GM12878 (cell line): Measurements from ENCODE around the gene PRKAR2B. TPM values are rescaled to one million over a fixed set of nuclear protein-coding genes. Genes with fewer than 3 reads are reported as not detected.
A peak's percentile ranks its signal among the peaks of the same experiment; 100 is the strongest.

Experiments
- ATAC-seq: fragments of 200-7000 bp; cut with Tn5 transposase; 3 replicates; pipeline ENCODE4 v1.9.1; 2020; ENCODE audit warnings: mild to moderate bottlenecking, moderate library complexity
- BruUV-seq: library from RNA; stranded (reverse); fragments of 400-500 nt; replicated peaks from 2 replicates; lab custom pipeline; 2021; lab: Mats Ljungman, UMichigan
- CTCF ChIA-PET: fragments of 300-600 bp; sonication (Branson Sonifier 250); formaldehyde crosslinking; extraction: SDS; loops from one replicate; lab custom pipeline; 2021; ENCODE audit warnings: inconsistent platforms; lab: Yijun Ruan, JAX
- POLR2A ChIA-PET: fragments of 350-600 bp; formaldehyde crosslinking; extraction: SDS; loops from one replicate; lab custom pipeline; 2021; ENCODE audit warnings: inconsistent platforms; lab: Charles Lee
- RAD21 ChIA-PET: fragments of 300-600 bp; sonication (Branson Sonifier 250); formaldehyde crosslinking; loops from one replicate; lab custom pipeline; 2023; ENCODE audit warnings: antibody characterized with exemption; ENCODE audit not compliant: unreplicated experiment; lab: Charles Lee
- SMC1A ChIA-PET: fragments of 300-600 bp; sonication (Branson Sonifier 250); formaldehyde crosslinking; loops from one replicate; lab custom pipeline; 2023; ENCODE audit not compliant: unreplicated experiment, uncharacterized antibody; lab: Charles Lee
- DNase-seq: peaks from one replicate; pipeline ENCODE4 v3.0.0-alpha.2; 2011; ENCODE audit warnings: low read depth, low spot score
- FAIRE-seq: peaks from 3 replicates; lab custom pipeline; 2011; peaks lifted over from hg19 to GRCh38; lab: Jason Lieb, UNC
- H2AFZ ChIP-seq: 2 replicates; pipeline ENCODE4 v1.6.0; 2011; ENCODE audit warnings: low read depth, low read length, control low read depth; ENCODE audit not compliant: control insufficient read depth
- H3K27ac ChIP-seq: 2 replicates; pipeline ENCODE4 v1.5.1; 2011; ENCODE audit warnings: control low read depth; ENCODE audit not compliant: control insufficient read depth, insufficient read depth
- H3K27me3 ChIP-seq, 2 experiments: replicated peaks in 1 of 2; 2 replicates each; pipeline versions ENCODE4 v1.6.0 to v1.6.1; 2011; ENCODE audit warnings: low read length in 1 of 2; ENCODE audit not compliant: control insufficient read depth in 2 of 2, insufficient read depth in 2 of 2
- H3K36me3 ChIP-seq, 2 experiments: 2 replicates each; pipeline ENCODE4 v1.5.1; 2011; ENCODE audit warnings: low read length in 1 of 2; ENCODE audit not compliant: control insufficient read depth in 2 of 2, insufficient read depth in 2 of 2
- H3K4me1 ChIP-seq: 2 replicates; pipeline ENCODE4 v1.6.1; 2011; ENCODE audit warnings: mild to moderate bottlenecking, low read length, moderate library complexity, mixed read lengths; ENCODE audit not compliant: control insufficient read depth, insufficient read depth
- H3K4me2 ChIP-seq: 2 replicates; pipeline ENCODE4 v1.6.0; 2011; ENCODE audit warnings: control low read depth; ENCODE audit not compliant: control insufficient read depth, insufficient read depth
- H3K4me3 ChIP-seq: fragments of 200-600 bp; sonication (generic); 2 replicates; pipeline ENCODE4 v1.5.1; 2016
- H3K79me2 ChIP-seq: 2 replicates; pipeline ENCODE4 v1.6.0; 2011; ENCODE audit warnings: low read length; ENCODE audit not compliant: control insufficient read depth, insufficient read depth
- H3K9ac ChIP-seq: 2 replicates; pipeline ENCODE4 v1.8.0; 2011; ENCODE audit warnings: low read length, control low read depth, mixed read lengths; ENCODE audit not compliant: control insufficient read depth, insufficient read depth
- H3K9me3 ChIP-seq: replicated peaks from 3 replicates; pipeline ENCODE4 v1.5.1; 2011; ENCODE audit warnings: mild to moderate bottlenecking, low read length; ENCODE audit not compliant: control insufficient read depth, insufficient read depth
- H4K20me1 ChIP-seq: 2 replicates; pipeline ENCODE4 v1.6.0; 2011; ENCODE audit not compliant: control insufficient read depth, insufficient read depth
- EED ChIP-seq: sonication (generic); IDR thresholded peaks from 2 replicates; pipeline ENCODE4 v1.6.1; 2016; ENCODE audit warnings: antibody characterized with exemption, low read depth
- FOXK2 ChIP-seq: fragments of 450-650 bp; IDR thresholded peaks from 2 replicates; pipeline ENCODE4 v1.6.1; 2017; ENCODE audit warnings: mild to moderate bottlenecking, moderate library complexity
- IRF5 ChIP-seq: fragments of 450-650 bp; IDR thresholded peaks from 2 replicates; pipeline ENCODE4 v1.6.1; 2017; ENCODE audit warnings: borderline replicate concordance
- SIN3A ChIP-seq: IDR thresholded peaks from 2 replicates; pipeline ENCODE4 v1.6.1; 2012; ENCODE audit warnings: low read depth, low read length, improper control_type of control experiment
- SPI1 ChIP-seq: IDR thresholded peaks from 2 replicates; pipeline ENCODE4 v1.6.1; 2011; ENCODE audit warnings: low read depth, mild to moderate bottlenecking, low read length, moderate library complexity, borderline replicate concordance; ENCODE audit not compliant: insufficient read depth
- USF1 ChIP-seq: IDR thresholded peaks from 2 replicates; pipeline ENCODE4 v1.6.1; 2011; ENCODE audit warnings: borderline replicate concordance, low read depth, mild to moderate bottlenecking, moderate library complexity, mixed read lengths, low read length; ENCODE audit not compliant: insufficient read depth; ENCODE audit errors: extremely low read length
- ZBTB33 ChIP-seq: fragments of 450-650 bp; IDR thresholded peaks from 2 replicates; pipeline ENCODE4 v1.6.1; 2017; ENCODE audit warnings: mild to moderate bottlenecking
- ZNF207 ChIP-seq: fragments of 450-650 bp; IDR thresholded peaks from 2 replicates; pipeline ENCODE4 v1.6.1; 2014; ENCODE audit warnings: antibody characterized with exemption, mild to moderate bottlenecking, borderline replicate concordance
- WGBS: methylation state at CpG from one replicate; pipeline ENCODE4 v1.1.6; 2016; ENCODE audit warnings: low lambda C conversion rate; ENCODE audit not compliant: insufficient replicate concordance, insufficient coverage; ENCODE audit errors: missing lambda C conversion rate; 5-methylcytosine and 5-hydroxymethylcytosine counted together
- in situ Hi-C: fragments of 300-500 bp; cut with MboI; formaldehyde crosslinking; loops from 9 replicates; pipeline ENCODE4 v1.14.3; 2018; ENCODE audit warnings: mixed read lengths
- intact Hi-C: fragments of 100-400 bp; cut with micrococcal nuclease; formaldehyde crosslinking; loops from one replicate; pipeline ENCODE4 v1.14.2; 2022; ENCODE audit not compliant: unreplicated experiment
- polyA plus RNA-seq, 11 experiments: library from polyadenylated mRNA; depleted of rRNA in 4 of 11; unstranded in 6 of 11; stranded (reverse) in 5 of 11; fragments of >200 nt; fragmentation: Nextera tagmentation in 4 of 11; fragmentation: Illumina TruSeq in 1 of 11; extraction: Ambion mirVana in 4 of 11; extraction: Trizol in 1 of 11; gene quantifications; 1 replicate in 1 of 11; 2 replicates in 10 of 11; pipeline versions ENCODE4 v1.2.1 to v1.2.3, GENCODE V29; 2011 to 2016; ENCODE audit warnings: inconsistent platforms in 2 of 11, missing spikeins in 2 of 11, low read depth in 1 of 11
- total RNA-seq, 4 experiments: library from RNA; depleted of rRNA in 3 of 4; stranded (reverse); fragments of >200 nt in 3 of 4; fragmentation: Illumina TruSeq in 1 of 4; extraction: Trizol in 1 of 4; gene quantifications; 2 replicates each; pipeline versions ENCODE4 v1.2.1 to v1.2.3, GENCODE V29; 2013 to 2021

The PRKAR2B gene
- total and polyA plus RNA-seq, 10 of the 15 experiments (the other 5 are each of a cell fraction or from before 2014, with no cell fraction given) = 0.01 to 0.18 (median 0.04) TPM; not detected in 4

GRCh38 chr7:107103369-107103768 lies 58.9 kb downstream of the PRKAR2B start:
- TF ChIP-seq SPI1 = peak; percentile 21; the same call in 1 of the 2 replicates
- no peak for TF ChIP-seq IRF5
- BruUV-seq = no TSS peak
- ChIA-PET POLR2A (no interaction called here), RAD21 (no interaction called here), SMC1A (interaction anchor here (1.2 kb wide), 1 partner anchor 19 kb away, joined by 3 read pairs; no protein-coding TSS in a partner anchor), CTCF (interaction anchor here (3.0 kb wide), 1 partner anchor 47 kb away, joined by 9 read pairs; no protein-coding TSS in a partner anchor)
- peak; percentile 39 for ATAC-seq
- H4K20me1 ChIP-seq = no peaks in the 10 kb centered on the region
- no peak overlapping the region; the same call in 1 of the 2 replicates for H2AFZ ChIP-seq
- no peaks in the 10 kb centered on the region for H3K79me2 ChIP-seq
- H3K9me3 ChIP-seq = no peaks in the 10 kb centered on the region
- WGBS = 15% methylated on average over 4 of the region's 4 CpGs
- no peak for FAIRE-seq
- H3K27ac ChIP-seq = no peak overlapping the region
- no peak overlapping the region for H3K9ac ChIP-seq
- H3K4me3 ChIP-seq = no peak overlapping the region
- in situ Hi-C loops = no loop called here
- H3K4me1 ChIP-seq = no peaks in the 10 kb centered on the region
- intact Hi-C loops = no loop called here
- no peaks in the 10 kb centered on the region for H3K36me3 ChIP-seq
- H3K4me2 ChIP-seq = no peak overlapping the region
- H3K27me3 ChIP-seq = no peaks in the 10 kb centered on the region
- no peak for DNase-seq

- no peak overlapping the region for H3K4me3 ChIP-seq
- H2AFZ ChIP-seq = no peak overlapping the region
- POLR2A ChIA-PET = no interaction called here
- H3K9ac ChIP-seq = no peak overlapping the region
- CTCF ChIA-PET = interaction anchor here (3.0 kb wide), 1 partner anchor 45 kb away, joined by 9 read pairs; no protein-coding TSS in a partner anchor
- no peaks in the 10 kb centered on the region for H3K79me2 ChIP-seq
- intact Hi-C loops = no loop called here
- H3K36me3 ChIP-seq = no peaks in the 10 kb centered on the region
- H3K27ac ChIP-seq = no peak overlapping the region
- no peaks in the 10 kb centered on the region for H3K27me3 ChIP-seq
- H3K4me2 ChIP-seq = no peak overlapping the region
- in situ Hi-C loops = no loop called here
- H3K9me3 ChIP-seq = no peaks in the 10 kb centered on the region
- FAIRE-seq (no peak), ATAC-seq (no peak), DNase-seq (no peak)
- SMC1A ChIA-PET = interaction anchor here (0.8 to 1.3 kb wide), 2 partner anchors 17 to 21 kb away, joined by 3 read pairs; no protein-coding TSS in a partner anchor
- H4K20me1 ChIP-seq = no peaks in the 10 kb centered on the region
- no TSS peak for BruUV-seq
- 51% methylated on average over 4 of the region's 4 CpGs for WGBS
- no peaks in the 10 kb centered on the region for H3K4me1 ChIP-seq
- RAD21 ChIA-PET = no interaction called here
- no peak for TF ChIP-seq SIN3A
- TF ChIP-seq ZBTB33 = no peak
- TF ChIP-seq ZNF207 = no peak
- TF ChIP-seq FOXK2 = no peak
- TF ChIP-seq EED = no peak
- TF ChIP-seq USF1 = no peak
Observed at GRCh38 chr7:107104801-107105200, 60.3 kb downstream of the PRKAR2B start.
